SK-N-SH (cell line): ENCODE data around the gene EZH1. TPM values are rescaled to one million over a fixed set of nuclear protein-coding genes. Genes with fewer than 3 reads are reported as not detected.

Experiments used
- CTCF ChIA-PET: fragments of 300-600, 350-600 bp; formaldehyde crosslinking; extraction: SDS; loops from one replicate; lab custom pipeline; 2021; lab: Yijun Ruan, JAX
- POLR2A ChIA-PET: fragments of 350-600 bp; sonication (Branson Sonifier 250); formaldehyde crosslinking; extraction: SDS; loops from one replicate; lab custom pipeline; 2020; ENCODE audit warnings: antibody characterized with exemption, inconsistent platforms; lab: Yijun Ruan, JAX
- DNase-seq: peaks from one replicate; pipeline ENCODE4 v3.0.0; 2012
- H2AFZ ChIP-seq: fragments of 200-600 bp; sonication (generic); 2 replicates; pipeline ENCODE4 v1.8.1; 2016; ENCODE audit warnings: antibody characterized with exemption, mild to moderate bottlenecking, low read depth
- H3F3A ChIP-seq: fragments of 200-600 bp; sonication (generic); replicated peaks from 2 replicates; pipeline ENCODE3; 2016; ENCODE audit warnings: antibody characterized with exemption, mild to moderate bottlenecking; ENCODE audit not compliant: insufficient read depth
- H3K27ac ChIP-seq, 2 experiments: fragments of 200-500 bp in 1 of 2; fragments of 200-600 bp in 1 of 2; sonication (Bioruptor generic) in 1 of 2; sonication (generic), shearing (Covaris generic) in 1 of 2; 2 replicates each; pipeline versions ENCODE4 v1.5.1 to v1.6.1; 2014 to 2016; ENCODE audit warnings: low read depth in 2 of 2, inconsistent platforms in 1 of 2, low read length in 1 of 2, mild to moderate bottlenecking in 1 of 2, mixed read lengths in 1 of 2
- H3K27me3 ChIP-seq: fragments of 200-600 bp; sonication (generic), shearing (Covaris generic); 2 replicates; pipeline ENCODE4 v1.6.1; 2016; ENCODE audit warnings: mixed run types; ENCODE audit not compliant: insufficient read depth
- H3K36me3 ChIP-seq, 2 experiments: fragments of 200-500 bp in 1 of 2; fragments of 200-600 bp in 1 of 2; sonication (Bioruptor generic) in 1 of 2; sonication (generic) in 1 of 2; replicated peaks in 1 of 2; 2 replicates each; pipeline versions ENCODE3 to v1.5.1; 2014 to 2016; ENCODE audit warnings: low read length in 1 of 2, mild to moderate bottlenecking in 1 of 2; ENCODE audit not compliant: insufficient read depth in 2 of 2, control insufficient read depth in 1 of 2
- H3K4me1 ChIP-seq, 2 experiments: fragments of 200-500 bp in 1 of 2; fragments of 200-600 bp in 1 of 2; sonication (Bioruptor generic) in 1 of 2; sonication (generic), shearing (Covaris generic) in 1 of 2; 2 replicates each; pipeline versions ENCODE4 v1.5.1 to v1.6.1; 2014 to 2016; ENCODE audit warnings: low read depth in 1 of 2, low read length in 1 of 2, mixed run types in 1 of 2; ENCODE audit not compliant: insufficient read depth in 2 of 2, control insufficient read depth in 1 of 2
- H3K4me2 ChIP-seq: fragments of 200-600 bp; sonication (generic), shearing (Covaris generic); 2 replicates; pipeline ENCODE4 v1.6.1; 2017; ENCODE audit warnings: mixed run types
- H3K4me3 ChIP-seq, 2 experiments: fragments of 200-500 bp in 1 of 2; fragments of 200-600 bp in 1 of 2; sonication (Bioruptor generic) in 1 of 2; sonication (generic), shearing (Covaris generic) in 1 of 2; 2 replicates each; pipeline versions ENCODE4 v1.5.1 to v1.8.1; 2014 to 2016; ENCODE audit warnings: low read depth in 2 of 2, inconsistent platforms in 1 of 2, low read length in 1 of 2, mild to moderate bottlenecking in 1 of 2, mixed read lengths in 1 of 2, moderate library complexity in 1 of 2
- H3K79me2 ChIP-seq: fragments of 200-600 bp; sonication (generic); 2 replicates; pipeline ENCODE4 v1.8.1; 2017; ENCODE audit warnings: mild to moderate bottlenecking; ENCODE audit not compliant: insufficient read depth
- H3K9ac ChIP-seq: fragments of 200-600 bp; sonication (generic); 2 replicates; pipeline ENCODE4 v1.6.1; 2017; ENCODE audit warnings: mixed run types
- H3K9me2 ChIP-seq: fragments of 200-600 bp; sonication (generic); 2 replicates; pipeline ENCODE4 v1.6.1; 2017; ENCODE audit warnings: mixed run types
- H3K9me3 ChIP-seq: fragments of 200-600 bp; sonication (generic); 2 replicates; pipeline ENCODE4 v1.6.1; 2017; ENCODE audit warnings: mixed run types, mild to moderate bottlenecking, moderate library complexity
- H4K20me1 ChIP-seq: fragments of 200-600 bp; sonication (generic); 2 replicates; pipeline ENCODE4 v1.6.1; 2017; ENCODE audit warnings: mild to moderate bottlenecking, mixed run types; ENCODE audit not compliant: insufficient read depth
- CTCF ChIP-seq: fragments of 200-600 bp; sonication (generic); IDR thresholded peaks from 2 replicates; pipeline ENCODE4 v1.6.1; 2017; ENCODE audit warnings: antibody characterized with exemption, mild to moderate bottlenecking, moderate library complexity
- EP300 ChIP-seq, 2 experiments: IDR thresholded peaks; 2 replicates each; pipeline versions ENCODE4 v1.4.0 to v1.6.1; 2012; ENCODE audit warnings: borderline replicate concordance in 1 of 2, low read depth in 1 of 2, low read length in 1 of 2
- EZH2phosphoT487 ChIP-seq: fragments of 200-600 bp; sonication (generic); IDR thresholded peaks from 2 replicates; pipeline ENCODE4 v1.6.1; 2017; ENCODE audit warnings: low read depth, mixed run types, mild to moderate bottlenecking, antibody characterized with exemption, moderate library complexity, borderline replicate concordance
- FOSL2 ChIP-seq: IDR thresholded peaks from 2 replicates; pipeline ENCODE4 v1.4.0; 2012; ENCODE audit warnings: low read depth, mild to moderate bottlenecking, moderate library complexity, borderline replicate concordance
- FOXJ3 ChIP-seq: sonication (generic); formaldehyde crosslinking; IDR thresholded peaks from 2 replicates; pipeline ENCODE4 v1.5.1; 2020; ENCODE audit warnings: mild to moderate bottlenecking, missing genetic modification reagents
- GABPA ChIP-seq: IDR thresholded peaks from 2 replicates; pipeline ENCODE4 v1.4.0; 2012; ENCODE audit warnings: low read depth, mild to moderate bottlenecking
- GATA2 ChIP-seq: sonication (generic); formaldehyde crosslinking; IDR thresholded peaks from 2 replicates; pipeline ENCODE4 v1.5.0; 2020; ENCODE audit warnings: mild to moderate bottlenecking, missing genetic modification reagents
- JUND ChIP-seq: IDR thresholded peaks from 2 replicates; pipeline ENCODE4 v1.4.0; 2012
- MEF2A ChIP-seq: IDR thresholded peaks from 2 replicates; pipeline ENCODE4 v1.4.0; 2012; ENCODE audit warnings: low read depth, borderline replicate concordance
- MXI1 ChIP-seq: IDR thresholded peaks from 2 replicates; pipeline ENCODE4 v1.6.1; 2012; ENCODE audit warnings: mild to moderate bottlenecking, low read depth, low read length, improper control_type of control experiment
- NRF1 ChIP-seq: IDR thresholded peaks from 2 replicates; pipeline ENCODE4 v1.6.1; 2012; ENCODE audit warnings: low read depth, mild to moderate bottlenecking, low read length
- POLR2AphosphoS5 ChIP-seq: IDR thresholded peaks from 2 replicates; pipeline ENCODE4 v1.6.1; 2012; ENCODE audit warnings: low read depth, low read length
- RAD21 ChIP-seq: IDR thresholded peaks from 2 replicates; pipeline ENCODE4 v1.6.1; 2012; ENCODE audit warnings: mild to moderate bottlenecking, low read length
- RFX5 ChIP-seq: IDR thresholded peaks from 2 replicates; pipeline ENCODE4 v1.6.1; 2012; ENCODE audit warnings: mild to moderate bottlenecking, improper control_type of control experiment, low read length
- RXRA ChIP-seq: IDR thresholded peaks from 2 replicates; pipeline ENCODE4 v1.4.0; 2012; ENCODE audit warnings: low read depth, mild to moderate bottlenecking, borderline replicate concordance
- SIN3A ChIP-seq: IDR thresholded peaks from 2 replicates; pipeline ENCODE4 v1.6.1; 2012; ENCODE audit warnings: low read depth, mild to moderate bottlenecking, low read length, moderate library complexity, borderline replicate concordance
- SMC3 ChIP-seq: IDR thresholded peaks from 2 replicates; pipeline ENCODE4 v1.6.1; 2012; ENCODE audit warnings: low read depth, low read length, improper control_type of control experiment
- TAF1 ChIP-seq: IDR thresholded peaks from 2 replicates; pipeline ENCODE4 v1.6.1; 2012; ENCODE audit warnings: low read depth, mild to moderate bottlenecking, low read length, moderate library complexity, borderline replicate concordance
- YY1 ChIP-seq: IDR thresholded peaks from 2 replicates; pipeline ENCODE4 v1.4.0; 2012; ENCODE audit warnings: low read depth, mild to moderate bottlenecking
- WGBS: methylation state at CpG from one replicate; pipeline ENCODE4 v1.1.6; 2017; ENCODE audit warnings: low lambda C conversion rate; 5-methylcytosine and 5-hydroxymethylcytosine counted together
- polyA plus RNA-seq, 3 experiments: library from polyadenylated mRNA; depleted of rRNA; stranded (reverse); fragments of >200 nt; gene quantifications; 2 replicates each; pipeline ENCODE4 v1.2.3, GENCODE V29; 2012
- TF ChIP-seq, protein P1 (sequence below): IDR thresholded peaks from 2 replicates; pipeline ENCODE4 v1.4.0; 2012; ENCODE audit warnings: low read depth
- TF ChIP-seq, protein P2 (sequence below): IDR thresholded peaks from 2 replicates; pipeline ENCODE4; 2012
- TF ChIP-seq, protein P3 (sequence below): fragments of 150-350 bp; IDR thresholded peaks from 2 replicates; pipeline ENCODE4 v1.6.1; 2017; ENCODE audit warnings: antibody characterized with exemption, low read length, low read depth, borderline replicate concordance

The EZH1 gene
- polyA plus RNA-seq, 1 of the 3 experiments (the other 2 are of a cell fraction), result 28.6 TPM

GRCh38 chr17:42754782-42755181 is 9.9 kb upstream of the EZH1 start:
- peaks cover 6% of the 10 kb centered on the region for H3F3A ChIP-seq
- H3K4me3 ChIP-seq, result no peak overlapping the region
- no peaks in the 10 kb centered on the region for H3K9me2 ChIP-seq
- 86% methylated on average over 3 of the region's 3 CpGs for WGBS
- TF ChIP-seq FOSL2 (no peak), RFX5 (no peak), CTCF (no peak), RAD21 (no peak), EZH2phosphoT487 (no peak)
- TF ChIP-seq, protein P1, sequence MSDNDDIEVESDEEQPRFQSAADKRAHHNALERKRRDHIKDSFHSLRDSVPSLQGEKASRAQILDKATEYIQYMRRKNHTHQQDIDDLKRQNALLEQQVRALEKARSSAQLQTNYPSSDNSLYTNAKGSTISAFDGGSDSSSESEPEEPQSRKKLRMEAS, result no peak
- POLR2A ChIA-PET, result no interaction called here
- H3K4me2 ChIP-seq, result no peak overlapping the region
- no peaks in the 10 kb centered on the region for H3K9me3 ChIP-seq
- no peaks in the 10 kb centered on the region for H4K20me1 ChIP-seq
- no peak overlapping the region for H3K9ac ChIP-seq
- no peaks in the 10 kb centered on the region for H3K79me2 ChIP-seq
- H3K4me1 ChIP-seq, result no peaks in the 10 kb centered on the region
- DNase-seq, result no peak
- CTCF ChIA-PET, result interaction anchor here (0.6 to 1.7 kb wide), 5 partner anchors 8 to 237 kb away, joined by 3 to 10 read pairs (median 3); no protein-coding TSS in a partner anchor
- H3K36me3 ChIP-seq, result no peaks in the 10 kb centered on the region
- H3K27ac ChIP-seq, result no peak overlapping the region
- peaks cover 11% of the 10 kb centered on the region; the same call in 1 of the 2 replicates for H3K27me3 ChIP-seq
- H2AFZ ChIP-seq, result no peak overlapping the region

DNA sequence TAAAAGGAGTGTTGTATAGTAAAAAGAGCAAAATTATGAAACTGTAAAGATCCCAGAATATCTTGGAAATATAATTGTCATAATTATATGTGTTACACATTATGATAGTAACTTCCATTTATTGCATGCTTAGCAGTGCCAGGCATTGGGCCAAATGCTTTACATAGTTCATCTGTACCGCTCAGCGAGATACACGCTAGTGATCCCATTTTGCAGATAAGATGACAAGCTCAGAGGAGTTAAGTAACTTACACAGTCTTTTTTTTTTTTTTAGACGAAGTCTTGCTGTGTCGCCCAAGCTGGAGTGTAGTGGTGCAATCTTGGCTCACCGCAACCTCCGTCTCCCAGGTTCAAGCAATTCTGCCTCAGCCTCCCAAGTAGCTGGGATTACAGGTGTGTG is 6.8 kb upstream of the EZH1 start:
- H3K79me2 ChIP-seq, result no peaks in the 10 kb centered on the region
- no peaks in the 10 kb centered on the region for H3K9me3 ChIP-seq
- peaks cover 3% of the 10 kb centered on the region for H3F3A ChIP-seq
- peaks cover 8% of the 10 kb centered on the region; the same call in 1 of the 2 replicates for H3K27me3 ChIP-seq
- H3K9me2 ChIP-seq, result no peaks in the 10 kb centered on the region
- H3K4me1 ChIP-seq, result no peaks in the 10 kb centered on the region; a peak in 1 of 4 replicates
- no peak overlapping the region for H3K4me3 ChIP-seq
- CTCF ChIA-PET, result interaction anchor here (0.6 to 4.8 kb wide), 3 partner anchors 11 to 1233 kb away, joined by 5 to 37 read pairs (median 7); partner anchors contain the start of gene PSMC3IP
- TF ChIP-seq SIN3A (no peak), SMC3 (no peak), RFX5 (no peak), POLR2AphosphoS5 (no peak), RXRA (no peak), FOXJ3 (CRISPR knock-in tag) (no peak), EP300 (IDR thresholded peaks at IDR 0.05; ENCODE audit: borderline replicate concordance in 1 of 2, low read depth in 1 of 2, low read length in 1 of 2) (no peak), GABPA (no peak), YY1 (no peak), NRF1 (no peak), EZH2phosphoT487 (no peak), JUND (no peak), GATA2 (CRISPR knock-in tag) (no peak), RAD21 (no peak), MXI1 (no peak), TAF1 (no peak), MEF2A (no peak)
- TF ChIP-seq, protein P2, sequence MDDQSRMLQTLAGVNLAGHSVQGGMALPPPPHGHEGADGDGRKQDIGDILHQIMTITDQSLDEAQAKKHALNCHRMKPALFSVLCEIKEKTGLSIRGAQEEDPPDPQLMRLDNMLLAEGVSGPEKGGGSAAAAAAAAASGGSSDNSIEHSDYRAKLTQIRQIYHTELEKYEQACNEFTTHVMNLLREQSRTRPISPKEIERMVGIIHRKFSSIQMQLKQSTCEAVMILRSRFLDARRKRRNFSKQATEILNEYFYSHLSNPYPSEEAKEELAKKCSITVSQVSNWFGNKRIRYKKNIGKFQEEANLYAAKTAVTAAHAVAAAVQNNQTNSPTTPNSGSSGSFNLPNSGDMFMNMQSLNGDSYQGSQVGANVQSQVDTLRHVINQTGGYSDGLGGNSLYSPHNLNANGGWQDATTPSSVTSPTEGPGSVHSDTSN, result no peak
- TF ChIP-seq, protein P1, result no peak
- TF ChIP-seq, protein P3, sequence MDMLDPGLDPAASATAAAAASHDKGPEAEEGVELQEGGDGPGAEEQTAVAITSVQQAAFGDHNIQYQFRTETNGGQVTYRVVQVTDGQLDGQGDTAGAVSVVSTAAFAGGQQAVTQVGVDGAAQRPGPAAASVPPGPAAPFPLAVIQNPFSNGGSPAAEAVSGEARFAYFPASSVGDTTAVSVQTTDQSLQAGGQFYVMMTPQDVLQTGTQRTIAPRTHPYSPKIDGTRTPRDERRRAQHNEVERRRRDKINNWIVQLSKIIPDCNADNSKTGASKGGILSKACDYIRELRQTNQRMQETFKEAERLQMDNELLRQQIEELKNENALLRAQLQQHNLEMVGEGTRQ, result no peak
- DNase-seq, result no peak
- H3K36me3 ChIP-seq, result no peaks in the 10 kb centered on the region
- H2AFZ ChIP-seq, result no peak overlapping the region
- no peaks in the 10 kb centered on the region for H4K20me1 ChIP-seq
- no peak overlapping the region for H3K9ac ChIP-seq
- H3K27ac ChIP-seq, result no peak overlapping the region
- POLR2A ChIA-PET, result no interaction called here
- 74% methylated on average over 7 of the region's 7 CpGs for WGBS
- no peak overlapping the region for H3K4me2 ChIP-seq
